ENCODE measurements around the gene GPR157. TPM values are rescaled to one million over a fixed set of nuclear protein-coding genes. Genes with fewer than 3 reads are reported as not detected.
A peak's percentile ranks its signal among the peaks of the same experiment; 100 is the strongest.

The GPR157 gene
- polyA plus RNA-seq, 3 donors, result 0.56 to 1.1 (median 0.72) TPM

DNA sequence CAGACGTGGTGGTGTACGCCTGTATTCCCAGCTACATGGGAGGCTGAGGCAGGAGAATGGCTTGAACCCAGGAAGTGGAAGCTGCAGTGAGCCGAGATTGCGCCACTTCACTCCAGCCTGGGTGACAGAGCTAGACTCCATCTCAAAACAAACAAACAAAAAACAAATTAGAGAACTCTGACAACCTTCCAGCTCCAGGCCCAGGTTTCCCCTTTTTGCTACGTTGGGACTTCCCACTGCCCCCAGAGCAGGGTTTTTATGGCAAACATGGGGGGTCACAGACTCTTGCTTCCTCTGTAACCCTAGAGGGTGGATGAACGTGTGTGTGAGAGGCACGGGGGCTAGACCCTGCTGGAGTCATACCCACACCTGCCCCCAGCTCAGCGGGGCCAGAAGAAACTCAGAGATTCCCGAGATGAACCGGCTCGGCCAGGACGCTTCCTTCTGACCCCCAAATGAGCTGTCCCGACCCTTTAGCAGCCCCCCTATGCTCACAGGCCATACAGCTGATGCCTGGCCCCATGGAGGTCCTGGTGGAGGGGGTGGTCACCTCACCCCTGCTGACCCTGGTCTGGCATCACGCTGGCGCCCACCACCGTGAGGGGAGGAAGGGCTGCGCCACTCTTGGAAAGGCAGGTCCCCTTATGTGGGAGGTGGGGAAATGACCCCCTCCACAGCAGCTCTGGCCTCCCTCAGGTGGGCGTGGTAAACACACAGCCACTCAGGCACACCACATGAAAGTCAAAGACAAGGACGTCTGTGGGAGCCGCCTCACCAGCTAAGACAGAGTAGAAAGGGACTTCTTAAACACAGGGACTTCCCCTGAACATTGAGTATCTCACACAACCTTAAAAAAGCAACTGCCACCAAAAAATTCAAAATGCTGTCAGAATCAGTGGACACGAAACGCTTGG lies 7.1 kb downstream of the GPR157 start:
- H3K9me3 ChIP-seq (replicated peaks in 1 of 2; ENCODE audit: control insufficient read depth in 1 of 2, insufficient read depth in 1 of 2, low read length in 2 of 2), result no peaks in the 10 kb centered on the region
- H3K79me2 ChIP-seq (ENCODE audit: insufficient read depth, low read length), result no peaks in the 10 kb centered on the region
- no peak overlapping the region for H3K4me3 Mint-ChIP-seq
- H3K27ac Mint-ChIP-seq, result peak overlapping the region in 2 of 7 donors; percentile 50 to 66
- peaks cover 14 to 31% of the 10 kb centered on the region in 2 donors for H3K4me1 ChIP-seq (ENCODE audit: control insufficient read depth in 1 of 2, insufficient read depth in 2 of 2, low read length in 2 of 2)
- H3K36me3 ChIP-seq (replicated peaks in 1 of 2; ENCODE audit: control insufficient read depth in 1 of 2, insufficient read depth in 2 of 2, low read length in 2 of 2), result no peaks in the 10 kb centered on the region
- no peak overlapping the region for H3K27ac ChIP-seq (ENCODE audit: low read depth in 1 of 2, low read length in 2 of 2)
- H2AFZ ChIP-seq (ENCODE audit: insufficient read depth, low read depth, low read length, poor library complexity, severe bottlenecking), result no peak overlapping the region
- H3K36me3 Mint-ChIP-seq, result peaks cover 2 to 3% of the 10 kb centered on the region in 2 donors
- no peak overlapping the region for H3K9ac ChIP-seq (ENCODE audit: insufficient read depth, low read length, poor library complexity, severe bottlenecking)
- H4K20me1 ChIP-seq (ENCODE audit: insufficient read depth, low read length), result no peaks in the 10 kb centered on the region
- no peak overlapping the region for H3K4me2 ChIP-seq (replicated peaks; ENCODE audit: extremely low read depth, low read length, poor library complexity, severe bottlenecking)
- intact Hi-C loops (cut with micrococcal nuclease), result no loop called here
- peaks cover 0 to 2% (median 2%) of the 10 kb centered on the region in 3 donors for H3K27me3 Mint-ChIP-seq (ENCODE audit: low read depth in 3 of 3)
- H3K4me1 Mint-ChIP-seq, result peaks cover 33% of the 10 kb centered on the region
- H3K9me3 Mint-ChIP-seq, result peaks cover 0 to 5% (median 0%) of the 10 kb centered on the region in 7 donors
- no peak for TF ChIP-seq CTCF (IDR thresholded peaks at IDR 0.05)
- H3K27me3 ChIP-seq (ENCODE audit: control insufficient read depth in 2 of 2, insufficient read depth in 2 of 2, low read length in 2 of 2), result no peaks in the 10 kb centered on the region
- WGBS (ENCODE audit: insufficient coverage), result 93% methylated on average over 7 of the region's 22 CpGs
- H3K4me3 ChIP-seq (replicated peaks in 1 of 3; ENCODE audit: low read depth in 2 of 3, low read length in 3 of 3), result no peak overlapping the region
- peak in 1 of 3 donors; percentile 61 for DNase-seq

GRCh38 chr1:9120312-9120958 lies 8.5 kb downstream of the GPR157 start:
- Histone ChIP-seq H3K27ac (ENCODE audit: low read depth in 1 of 2, low read length in 2 of 2) (no peak overlapping the region), H3K79me2 (ENCODE audit: insufficient read depth, low read length) (no peaks in the 10 kb centered on the region), H3K9me3 (replicated peaks in 1 of 2; ENCODE audit: control insufficient read depth in 1 of 2, insufficient read depth in 1 of 2, low read length in 2 of 2) (no peaks in the 10 kb centered on the region), H3K4me2 (replicated peaks; ENCODE audit: extremely low read depth, low read length, poor library complexity, severe bottlenecking) (no peak overlapping the region), H3K36me3 (replicated peaks in 1 of 2; ENCODE audit: control insufficient read depth in 1 of 2, insufficient read depth in 2 of 2, low read length in 2 of 2) (no peaks in the 10 kb centered on the region), H3K27me3 (ENCODE audit: control insufficient read depth in 2 of 2, insufficient read depth in 2 of 2, low read length in 2 of 2) (no peaks in the 10 kb centered on the region), H2AFZ (ENCODE audit: insufficient read depth, low read depth, low read length, poor library complexity, severe bottlenecking) (no peak overlapping the region), H4K20me1 (ENCODE audit: insufficient read depth, low read length) (no peaks in the 10 kb centered on the region), H3K9ac (ENCODE audit: insufficient read depth, low read length, poor library complexity, severe bottlenecking) (no peak overlapping the region), H3K4me3 (replicated peaks in 1 of 3; ENCODE audit: low read depth in 2 of 3, low read length in 3 of 3) (no peak overlapping the region), H3K4me1 (ENCODE audit: control insufficient read depth in 1 of 2, insufficient read depth in 2 of 2, low read length in 2 of 2) (peaks cover 14 to 25% of the 10 kb centered on the region in 2 donors)
- peaks cover 0 to 5% (median 0%) of the 10 kb centered on the region in 7 donors for H3K9me3 Mint-ChIP-seq
- WGBS (ENCODE audit: insufficient coverage), result 82% methylated on average over 6 of the region's 9 CpGs
- TF ChIP-seq CTCF (IDR thresholded peaks at IDR 0.05), result no peak
- H3K4me3 Mint-ChIP-seq, result no peak overlapping the region
- peaks cover 2 to 3% of the 10 kb centered on the region in 2 donors for H3K36me3 Mint-ChIP-seq
- intact Hi-C loops (cut with micrococcal nuclease), result no loop called here
- H3K27me3 Mint-ChIP-seq (ENCODE audit: low read depth in 3 of 3), result peaks cover 0 to 2% (median 2%) of the 10 kb centered on the region in 3 donors
- peaks cover 26% of the 10 kb centered on the region for H3K4me1 Mint-ChIP-seq
- DNase-seq, result peak in 1 of 3 donors; percentile 43
- peak overlapping the region in 4 of 7 donors; percentile 13 to 75 (median 50) for H3K27ac Mint-ChIP-seq
